ENCODE data around the gene AK2. TPM values are rescaled to one million over a fixed set of nuclear protein-coding genes. Genes with fewer than 3 reads are reported as not detected.
A peak's percentile ranks its signal among the peaks of the same experiment; 100 is the strongest.
"Not testable (repeated sequence)": the region's sequence is repeated elsewhere in the genome, so short reads cannot be mapped to it uniquely, and the experiment has no call there.

AK2 gene
- total and polyA plus RNA-seq, 7 donors: 79.6 to 202 (median 139) TPM

- Histone ChIP-seq H3K27me3 (no peaks in the 10 kb centered on the region), H3K27ac (no peak overlapping the region), H3K9me3 (no peaks in the 10 kb centered on the region), H3K4me3 (no peak overlapping the region), H3K36me3 (no peaks in the 10 kb centered on the region), H3K4me1 (peaks cover 0 to 5% (median 2%) of the 10 kb centered on the region in 4 donors)
- no peak for TF ChIP-seq POLR2A (IDR thresholded peaks at IDR 0.05)
- TF ChIP-seq EP300 (IDR thresholded peaks at IDR 0.05): no peak
- TF ChIP-seq POLR2AphosphoS5 (IDR thresholded peaks at IDR 0.05): no peak
- TF ChIP-seq CTCF (IDR thresholded peaks at IDR 0.05): no peak
- intact Hi-C loops (cut with DNase I): no loop called here
- no peak for DNase-seq
- 93 to 96% methylated on average over 4 of the region's 4 CpGs for WGBS, 2 donors
Measured at GRCh38 chr1:32978854-32979253, 57.8 kb downstream of the AK2 start.

- Histone ChIP-seq H3K9me3 (no peaks in the 10 kb centered on the region), H3K4me1 (peaks cover 0 to 11% (median 6%) of the 10 kb centered on the region in 4 donors), H3K27me3 (no peaks in the 10 kb centered on the region), H3K4me3 (no peak overlapping the region), H3K36me3 (no peaks in the 10 kb centered on the region), H3K27ac (no peak overlapping the region)
- intact Hi-C loops (cut with DNase I): no loop called here
- no peak for TF ChIP-seq EP300 (IDR thresholded peaks at IDR 0.05)
- no peak for TF ChIP-seq CTCF (IDR thresholded peaks at IDR 0.05)
- TF ChIP-seq POLR2AphosphoS5 (IDR thresholded peaks at IDR 0.05): no peak
- no peak for TF ChIP-seq POLR2A (IDR thresholded peaks at IDR 0.05)
- 84 to 85% methylated on average over 4 of the region's 4 CpGs for WGBS, 2 donors
- no peak for DNase-seq
Measured at GRCh38 chr1:32977546-32978087, 59.1 kb downstream of the AK2 start.

- 79 to 95% methylated on average over 22 to 25 of the region's 30 CpGs for WGBS, 2 donors
Measured at GRCh38 chr1:32975055-32975454, 61.6 kb downstream of the AK2 start.

GRCh38 chr1:32973458-32973857 lies 63.2 kb downstream of the AK2 start:
- H3K27me3 ChIP-seq; H3K9me3 ChIP-seq; DNase-seq; intact Hi-C loops (cut with DNase I); H3K27ac ChIP-seq; H3K36me3 ChIP-seq: not testable (repeated sequence)
- Histone ChIP-seq H3K4me1 (peaks cover 0 to 11% (median 6%) of the 10 kb centered on the region in 4 donors), H3K4me3 (peak overlapping the region; percentile 34 to 64 (median 54))
- WGBS, 2 donors: 45 to 49% methylated on average over 4 of the region's 6 CpGs

More at GRCh38 chr1:32975055-32975454, 61.6 kb downstream of the AK2 start:
- intact Hi-C loops (cut with DNase I); H3K36me3 ChIP-seq; H3K27me3 ChIP-seq; H3K4me3 ChIP-seq; H3K9me3 ChIP-seq; DNase-seq; H3K27ac ChIP-seq: not testable (repeated sequence)
- peaks cover 0 to 11% (median 6%) of the 10 kb centered on the region in 4 donors for H3K4me1 ChIP-seq

GRCh38 chr1:32972814-32973428 lies 63.8 kb downstream of the AK2 start:
- Histone ChIP-seq H3K27ac (peak overlapping the region; percentile 11 to 63 (median 38)), H3K36me3 (no peaks in the 10 kb centered on the region), H3K4me3 (peak overlapping the region; percentile 34 to 64 (median 54)), H3K9me3 (no peaks in the 10 kb centered on the region), H3K4me1 (peaks cover 0 to 11% (median 6%) of the 10 kb centered on the region in 4 donors), H3K27me3 (no peaks in the 10 kb centered on the region)
- DNase-seq: peak; percentile 77
- TF ChIP-seq POLR2A (IDR thresholded peaks at IDR 0.05): no peak
- TF ChIP-seq POLR2AphosphoS5 (IDR thresholded peaks at IDR 0.05): peak in 2 of 4 donors; percentile 26 to 69
- no peak for TF ChIP-seq EP300 (IDR thresholded peaks at IDR 0.05)
- TF ChIP-seq CTCF (IDR thresholded peaks at IDR 0.05): no peak
- intact Hi-C loops (cut with DNase I): no loop called here
- 2% methylated on average over 58 of the region's 58 CpGs for WGBS, 2 donors

Data from sigmoid colon (tissue), 7 donors.